ENCODE measurements around the gene SEMA4F.

Gene SEMA4F

GRCh38 chr2:74659462-74659861 lies 5.4 kb downstream of the SEMA4F start:
- no peak for DNase-seq

GRCh38 chr2:74668087-74668486 lies 14.0 kb downstream of the SEMA4F start:
- DNase-seq = no peak

- DNase-seq = no peak
Observed at GRCh38 chr2:74670263-74670662, 16.2 kb downstream of the SEMA4F start.

GRCh38 chr2:74671479-74671878 lies 17.4 kb downstream of the SEMA4F start:
- DNase-seq = no peak

- DNase-seq = no peak
Observed at GRCh38 chr2:74673826-74674528, 19.9 kb downstream of the SEMA4F start.

- DNase-seq = no peak
Observed at GRCh38 chr2:74675090-74675489, 21.0 kb downstream of the SEMA4F start.

GRCh38 chr2:74676331-74676730 lies 22.3 kb downstream of the SEMA4F start:
- DNase-seq = no peak

GRCh38 chr2:74679615-74680014 lies 25.6 kb downstream of the SEMA4F start:
- DNase-seq = no peak

GRCh38 chr2:74682501-74682900 lies 28.5 kb downstream of the SEMA4F start:
- no peak for DNase-seq

GRCh38 chr2:74685408-74685807 lies 31.4 kb downstream of the SEMA4F start:
- no peak for DNase-seq

- no peak for DNase-seq
Observed at GRCh38 chr2:74688881-74689280, 34.8 kb downstream of the SEMA4F start.

- no peak for DNase-seq
Observed at GRCh38 chr2:74689671-74690070, 35.6 kb downstream of the SEMA4F start.

GRCh38 chr2:74690571-74690970 lies 36.5 kb downstream of the SEMA4F start:
- no peak for DNase-seq

- DNase-seq = no peak
Observed at GRCh38 chr2:74691929-74692328, 37.9 kb downstream of the SEMA4F start.

GRCh38 chr2:74693213-74693612 lies 39.2 kb downstream of the SEMA4F start:
- DNase-seq = no peak

GRCh38 chr2:74693668-74694067 lies 39.6 kb downstream of the SEMA4F start:
- DNase-seq = no peak

GRCh38 chr2:74694281-74694680 lies 40.2 kb downstream of the SEMA4F start:
- DNase-seq = no peak

- no peak for DNase-seq
Observed at GRCh38 chr2:74695663-74696062, 41.6 kb downstream of the SEMA4F start.

GRCh38 chr2:74696829-74697228 lies 42.8 kb downstream of the SEMA4F start:
- no peak for DNase-seq

- DNase-seq = no peak
Observed at GRCh38 chr2:74700643-74701372, 46.8 kb downstream of the SEMA4F start.

- DNase-seq = no peak
Observed at GRCh38 chr2:74702001-74702715, 48.1 kb downstream of the SEMA4F start.

- no peak for DNase-seq
Observed at GRCh38 chr2:74703373-74703772, 49.3 kb downstream of the SEMA4F start.

GRCh38 chr2:74704216-74704615 lies 50.2 kb downstream of the SEMA4F start:
- DNase-seq = no peak

GRCh38 chr2:74706741-74707140 lies 52.7 kb downstream of the SEMA4F start:
- DNase-seq = no peak

Measured in activated gamma-delta T cell (primary cell).